ENCODE measurements around the gene RNF112. TPM values are rescaled to one million over a fixed set of nuclear protein-coding genes. Genes with fewer than 3 reads are reported as not detected.

RNF112 gene
- polyA plus RNA-seq, 3 donors, result 0.57 TPM; not detected in 2

DNA sequence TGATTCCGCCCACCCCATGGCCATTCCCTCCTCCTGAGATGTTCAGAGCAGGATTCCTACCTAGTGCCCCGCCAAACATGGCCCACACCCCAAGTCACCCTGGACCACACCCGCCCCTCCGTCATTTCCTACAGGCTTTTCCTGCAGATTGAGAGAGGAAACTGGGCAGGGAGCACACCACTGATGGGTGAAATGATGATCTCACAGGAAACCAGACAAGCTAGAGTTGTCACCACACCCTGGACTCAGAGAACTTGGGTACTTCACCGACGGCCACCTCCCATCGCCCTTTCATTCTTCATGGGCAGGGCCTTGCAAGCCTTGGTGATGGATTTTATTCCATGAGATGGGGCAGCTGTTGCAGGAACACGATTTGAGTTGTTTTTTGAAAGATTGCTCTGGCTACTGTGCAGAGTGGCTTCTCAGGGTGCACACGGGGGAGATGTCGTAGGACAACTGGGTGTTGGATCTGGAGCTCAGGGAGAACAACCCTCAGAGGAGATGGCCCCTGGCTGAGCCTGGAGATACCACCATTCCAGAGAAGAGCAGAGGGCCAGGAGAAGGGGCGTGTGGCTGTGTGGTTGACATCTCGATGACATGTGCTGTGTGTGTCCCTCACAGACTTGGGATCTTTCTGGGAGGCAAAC is 41.1 kb upstream of the RNF112 start:
- peak overlapping the region; percentile 42 for H3K4me2 ChIP-seq (replicated peaks; ENCODE audit: extremely low read depth, low read length, poor library complexity, severe bottlenecking)
- no peak overlapping the region for H2AFZ ChIP-seq (ENCODE audit: insufficient read depth, low read depth, low read length, poor library complexity, severe bottlenecking)
- no peaks in the 10 kb centered on the region for H4K20me1 ChIP-seq (ENCODE audit: insufficient read depth, low read length)
- peaks cover 57 to 61% of the 10 kb centered on the region in 2 donors for H3K4me1 ChIP-seq (ENCODE audit: control insufficient read depth in 1 of 2, insufficient read depth in 2 of 2, low read length in 2 of 2)
- intact Hi-C loops (cut with micrococcal nuclease), result loop anchor here (5.0 to 10.0 kb wide), 3 partner anchors 32 to 275 kb away; partner anchors contain the start of genes ALDH3A2 (in 2 of the 2) and RNF112 (in 1 of the 2)
- no peaks in the 10 kb centered on the region for H3K9me3 ChIP-seq (replicated peaks in 1 of 2; ENCODE audit: control insufficient read depth in 1 of 2, insufficient read depth in 1 of 2, low read length in 2 of 2)
- peak overlapping the region; percentile 69 to 81 for H3K4me3 Mint-ChIP-seq
- no peaks in the 10 kb centered on the region for H3K79me2 ChIP-seq (ENCODE audit: insufficient read depth, low read length)
- peaks cover 6 to 32% (median 21%) of the 10 kb centered on the region in 3 donors for H3K27me3 Mint-ChIP-seq (ENCODE audit: low read depth in 3 of 3)
- DNase-seq, result peak; percentile 81 to 84 (median 82)
- H3K4me3 ChIP-seq (replicated peaks in 1 of 3; ENCODE audit: low read depth in 2 of 3, low read length in 3 of 3), result peak overlapping the region in 1 of 3 experiments; percentile 53
- 68% methylated on average over 6 of the region's 12 CpGs for WGBS (ENCODE audit: insufficient coverage)
- H3K36me3 ChIP-seq (replicated peaks in 1 of 2; ENCODE audit: control insufficient read depth in 1 of 2, insufficient read depth in 2 of 2, low read length in 2 of 2), result no peaks in the 10 kb centered on the region
- peaks cover 0 to 3% (median 0%) of the 10 kb centered on the region in 7 donors for H3K9me3 Mint-ChIP-seq
- H3K36me3 Mint-ChIP-seq, result peaks cover 9 to 20% of the 10 kb centered on the region in 2 donors
- peaks cover 0 to 2% of the 10 kb centered on the region in 2 donors for H3K27me3 ChIP-seq (ENCODE audit: control insufficient read depth in 2 of 2, insufficient read depth in 2 of 2, low read length in 2 of 2)
- peaks cover 65% of the 10 kb centered on the region for H3K4me1 Mint-ChIP-seq
- H3K27ac Mint-ChIP-seq, result peak overlapping the region; percentile 94 to 100 (median 97)
- H3K27ac ChIP-seq (ENCODE audit: low read depth in 1 of 2, low read length in 2 of 2), result peak overlapping the region; percentile 71 to 85
- TF ChIP-seq, protein P1, sequence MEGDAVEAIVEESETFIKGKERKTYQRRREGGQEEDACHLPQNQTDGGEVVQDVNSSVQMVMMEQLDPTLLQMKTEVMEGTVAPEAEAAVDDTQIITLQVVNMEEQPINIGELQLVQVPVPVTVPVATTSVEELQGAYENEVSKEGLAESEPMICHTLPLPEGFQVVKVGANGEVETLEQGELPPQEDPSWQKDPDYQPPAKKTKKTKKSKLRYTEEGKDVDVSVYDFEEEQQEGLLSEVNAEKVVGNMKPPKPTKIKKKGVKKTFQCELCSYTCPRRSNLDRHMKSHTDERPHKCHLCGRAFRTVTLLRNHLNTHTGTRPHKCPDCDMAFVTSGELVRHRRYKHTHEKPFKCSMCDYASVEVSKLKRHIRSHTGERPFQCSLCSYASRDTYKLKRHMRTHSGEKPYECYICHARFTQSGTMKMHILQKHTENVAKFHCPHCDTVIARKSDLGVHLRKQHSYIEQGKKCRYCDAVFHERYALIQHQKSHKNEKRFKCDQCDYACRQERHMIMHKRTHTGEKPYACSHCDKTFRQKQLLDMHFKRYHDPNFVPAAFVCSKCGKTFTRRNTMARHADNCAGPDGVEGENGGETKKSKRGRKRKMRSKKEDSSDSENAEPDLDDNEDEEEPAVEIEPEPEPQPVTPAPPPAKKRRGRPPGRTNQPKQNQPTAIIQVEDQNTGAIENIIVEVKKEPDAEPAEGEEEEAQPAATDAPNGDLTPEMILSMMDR (IDR thresholded peaks at IDR 0.05), result no peak
- H3K9ac ChIP-seq (ENCODE audit: insufficient read depth, low read length, poor library complexity, severe bottlenecking), result no peak overlapping the region

DNA sequence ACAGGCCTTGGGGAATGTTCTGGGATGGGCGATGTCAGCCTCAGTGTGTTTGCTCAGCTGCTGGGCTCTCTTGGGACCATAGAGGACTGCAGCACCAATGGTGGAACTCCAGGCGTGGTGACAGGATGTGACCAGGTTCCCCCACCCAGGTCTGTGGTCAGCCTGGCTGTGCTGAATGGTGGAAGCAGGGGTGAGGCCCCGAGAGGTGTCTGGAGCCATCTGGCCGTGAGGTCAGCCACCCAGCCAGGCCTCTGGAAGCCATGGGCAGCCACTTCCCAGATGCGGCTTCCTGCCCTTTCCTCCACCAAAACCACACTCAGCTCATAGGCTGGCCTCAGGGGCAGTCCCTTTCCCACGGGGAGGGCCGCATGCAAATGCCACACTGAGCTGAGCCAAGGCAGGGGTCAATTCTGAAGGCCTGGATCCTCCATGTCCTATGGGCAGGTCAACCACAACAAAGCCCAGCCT is 40.5 kb upstream of the RNF112 start:
- TF ChIP-seq, protein P1 (IDR thresholded peaks at IDR 0.05), result no peak
- Mint-ChIP-seq H3K27ac (peak overlapping the region; percentile 94 to 100 (median 97)), H3K4me1 (peaks cover 65% of the 10 kb centered on the region), H3K36me3 (peaks cover 9 to 21% of the 10 kb centered on the region in 2 donors), H3K27me3 (ENCODE audit: low read depth in 3 of 3) (peaks cover 6 to 29% (median 17%) of the 10 kb centered on the region in 3 donors), H3K9me3 (peaks cover 0 to 3% (median 0%) of the 10 kb centered on the region in 7 donors), H3K4me3 (peak overlapping the region; percentile 69 to 81)
- Histone ChIP-seq H3K27ac (ENCODE audit: low read depth in 1 of 2, low read length in 2 of 2) (peak overlapping the region; percentile 71 to 85), H3K4me2 (replicated peaks; ENCODE audit: extremely low read depth, low read length, poor library complexity, severe bottlenecking) (peak overlapping the region; percentile 42), H3K9me3 (replicated peaks in 1 of 2; ENCODE audit: control insufficient read depth in 1 of 2, insufficient read depth in 1 of 2, low read length in 2 of 2) (no peaks in the 10 kb centered on the region), H3K36me3 (replicated peaks in 1 of 2; ENCODE audit: control insufficient read depth in 1 of 2, insufficient read depth in 2 of 2, low read length in 2 of 2) (no peaks in the 10 kb centered on the region), H4K20me1 (ENCODE audit: insufficient read depth, low read length) (no peaks in the 10 kb centered on the region), H2AFZ (ENCODE audit: insufficient read depth, low read depth, low read length, poor library complexity, severe bottlenecking) (no peak overlapping the region), H3K4me3 (replicated peaks in 1 of 3; ENCODE audit: low read depth in 2 of 3, low read length in 3 of 3) (peak overlapping the region in 1 of 3 experiments; percentile 53), H3K27me3 (ENCODE audit: control insufficient read depth in 2 of 2, insufficient read depth in 2 of 2, low read length in 2 of 2) (peaks cover 0 to 2% of the 10 kb centered on the region in 2 donors), H3K79me2 (ENCODE audit: insufficient read depth, low read length) (no peaks in the 10 kb centered on the region), H3K4me1 (ENCODE audit: control insufficient read depth in 1 of 2, insufficient read depth in 2 of 2, low read length in 2 of 2) (peaks cover 57 to 61% of the 10 kb centered on the region in 2 donors), H3K9ac (ENCODE audit: insufficient read depth, low read length, poor library complexity, severe bottlenecking) (no peak overlapping the region)
- intact Hi-C loops (cut with micrococcal nuclease), result no loop called here
- 7% methylated on average over 6 of the region's 7 CpGs for WGBS (ENCODE audit: insufficient coverage)
- DNase-seq, result peak; percentile 65 to 78 (median 76)
